Sigmoid colon (tissue), 7 donors: ENCODE measurements around the gene FYN. TPM values are rescaled to one million over a fixed set of nuclear protein-coding genes. Genes with fewer than 3 reads are reported as not detected.

Experiments
- DNase-seq: peaks from one replicate; pipeline ENCODE4 v3.0.0-alpha.2; 2019
- H3K27ac ChIP-seq, 4 donors: fragments of 200-600 bp; sonication (generic); one replicate each; pipeline ENCODE4 v1.5.1; 2016 to 2019; ENCODE audit warnings: mild to moderate bottlenecking in 1 of 4
- H3K27me3 ChIP-seq, 3 donors: fragments of 200-600 bp; sonication (generic); one replicate each; pipeline ENCODE4 v1.5.1; 2019; ENCODE audit warnings: mild to moderate bottlenecking in 1 of 3
- H3K36me3 ChIP-seq, 4 donors: fragments of 200-600 bp; sonication (generic); one replicate each; pipeline ENCODE4 v1.5.1; 2016 to 2019
- H3K4me1 ChIP-seq, 4 donors: fragments of 200-600 bp; sonication (generic); one replicate each; pipeline ENCODE4 v1.5.1; 2017 to 2019
- H3K4me3 ChIP-seq, 4 donors: fragments of 200-600 bp; sonication (generic); one replicate each; pipeline ENCODE4 v1.5.1; 2017 to 2019; ENCODE audit warnings: mild to moderate bottlenecking in 2 of 4, moderate library complexity in 1 of 4
- H3K9me3 ChIP-seq, 4 donors: fragments of 200-600 bp in 3 of 4; sonication (generic) in 3 of 4; one replicate each; pipeline versions ENCODE4 v1.5.1 to v1.6.1; 2013 to 2019
- CTCF ChIP-seq, 4 experiments: fragments of 450-650 bp in 3 of 4; fragments of 200-600 bp in 1 of 4; IDR thresholded peaks; one replicate each; pipeline ENCODE4 v1.5.1; 2016 to 2019; ENCODE audit warnings: antibody characterized with exemption in 4 of 4, mild to moderate bottlenecking in 3 of 4, moderate library complexity in 2 of 4
- EP300 ChIP-seq, 4 donors: sonication (generic); formaldehyde crosslinking; IDR thresholded peaks; one replicate each; pipeline ENCODE4 v1.6.1; 2017; ENCODE audit warnings: antibody characterized with exemption in 4 of 4
- POLR2A ChIP-seq, 2 donors: fragments of 450-650 bp; IDR thresholded peaks; one replicate each; pipeline ENCODE4 v1.6.1; 2016; ENCODE audit warnings: antibody characterized with exemption in 2 of 2, mild to moderate bottlenecking in 2 of 2, moderate library complexity in 2 of 2
- POLR2AphosphoS5 ChIP-seq, 4 donors: sonication (generic); formaldehyde crosslinking; IDR thresholded peaks; one replicate each; pipeline ENCODE4 v1.6.1; 2017; ENCODE audit warnings: antibody characterized with exemption in 4 of 4
- WGBS, 2 donors: extraction: QIAGEN DNeasy Blood & Tissue Kit; methylation state at CpG; one replicate each; pipeline ENCODE4 v1.1.7; 2013; 5-methylcytosine and 5-hydroxymethylcytosine counted together
- intact Hi-C: fragments of 100-400 bp; cut with DNase I; formaldehyde crosslinking; loops from one replicate; pipeline ENCODE4 v1.15.1; 2023
- polyA plus RNA-seq, 3 donors: library from polyadenylated mRNA; stranded (reverse); fragments of 200-250 nt; gene quantifications; one replicate each; pipeline ENCODE4 v1.2.3, GENCODE V29; 2013
- total RNA-seq, 4 donors: library from RNA; depleted of rRNA; stranded (reverse); fragments of >200 nt; gene quantifications; one replicate each; pipeline ENCODE4 v1.1.0, GENCODE V29; 2016
- donor health status: healthy with polysubstance abuse.
- donor health status: Bipolar disorder and iron deficiency.
- donor health status: healthy.

The FYN gene
- total and polyA plus RNA-seq, 7 donors, result 2.3 to 81.4 (median 56.9) TPM

DNA sequence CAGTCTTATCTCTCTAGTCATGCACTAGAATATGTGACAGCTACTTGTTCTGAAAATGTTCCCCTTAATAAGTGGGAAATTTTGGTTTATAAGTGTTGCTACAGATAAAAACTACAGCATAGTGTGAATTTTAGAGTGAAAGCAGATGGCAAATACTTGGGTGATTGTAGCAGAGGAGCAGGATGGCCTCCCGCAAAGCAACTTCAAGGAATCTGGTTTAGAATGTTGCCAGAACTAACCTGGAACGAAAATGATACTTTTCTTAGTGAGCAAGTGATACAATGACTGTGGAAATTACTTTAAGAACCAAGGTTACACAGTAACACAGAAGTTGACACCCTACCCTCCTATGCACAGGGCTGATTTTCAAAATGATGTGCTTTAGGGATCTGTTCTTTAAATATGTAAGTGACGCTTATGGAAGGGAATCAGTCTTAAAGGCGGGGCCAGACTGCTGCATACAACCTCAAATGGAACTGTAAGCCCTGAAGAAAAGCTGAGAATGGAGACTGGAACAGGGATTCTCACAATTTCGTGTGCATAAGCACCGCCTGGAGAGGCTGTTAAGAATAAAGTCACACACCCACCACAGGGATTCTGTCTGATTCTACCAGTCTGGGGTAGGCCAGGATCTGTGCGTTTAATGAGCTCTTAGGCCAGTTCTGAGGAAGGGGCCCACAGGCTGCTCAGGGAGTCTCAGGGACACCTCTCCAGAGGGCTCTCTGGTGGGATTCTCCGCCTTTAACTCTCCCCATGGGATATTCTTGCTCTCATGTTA is 97.9 kb downstream of the FYN start:
- intact Hi-C loops, result no loop called here
- 82 to 91% methylated on average over 8 of the region's 8 CpGs for WGBS, 2 donors
- no peak overlapping the region for H3K4me3 ChIP-seq

DNA sequence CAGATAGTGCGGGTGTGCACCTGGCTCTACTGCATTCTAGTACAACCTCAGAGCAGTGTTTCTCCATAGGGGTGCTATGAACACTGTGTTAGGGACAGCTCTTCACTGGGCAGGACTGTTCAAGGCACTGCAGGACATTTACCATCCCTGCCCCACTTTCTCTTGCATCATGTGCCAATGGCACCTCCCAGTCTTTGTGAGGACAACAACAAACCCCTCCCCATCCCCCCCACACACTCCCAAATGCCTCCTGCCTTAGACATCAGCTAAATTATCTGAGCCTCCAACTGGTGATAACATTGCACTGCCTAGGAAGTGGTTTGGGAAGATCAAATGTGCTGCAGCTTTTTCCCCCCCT is 98.9 kb downstream of the FYN start:
- Histone ChIP-seq H3K27ac (no peak overlapping the region), H3K9me3 (no peaks in the 10 kb centered on the region), H3K36me3 (no peaks in the 10 kb centered on the region), H3K4me1 (peaks cover 0 to 36% (median 8%) of the 10 kb centered on the region in 4 donors), H3K27me3 (no peaks in the 10 kb centered on the region), H3K4me3 (no peak overlapping the region)
- WGBS, 2 donors, result 69 to 98% methylated on average over 1 of the region's 1 CpG
- intact Hi-C loops, result no loop called here
- DNase-seq, result no peak
- TF ChIP-seq POLR2AphosphoS5 (IDR thresholded peaks at IDR 0.05), result no peak
- TF ChIP-seq EP300 (IDR thresholded peaks at IDR 0.05), result no peak
- no peak for TF ChIP-seq CTCF (IDR thresholded peaks at IDR 0.05)
- no peak for TF ChIP-seq POLR2A (IDR thresholded peaks at IDR 0.05)

More for the DNA sequence above, 97.9 kb downstream of the FYN start:
- no peaks in the 10 kb centered on the region for H3K36me3 ChIP-seq
- no peaks in the 10 kb centered on the region for H3K9me3 ChIP-seq
- no peak for DNase-seq
- TF ChIP-seq EP300 (IDR thresholded peaks at IDR 0.05), result no peak
- TF ChIP-seq CTCF (IDR thresholded peaks at IDR 0.05), result no peak
- TF ChIP-seq POLR2AphosphoS5 (IDR thresholded peaks at IDR 0.05), result no peak
- TF ChIP-seq POLR2A (IDR thresholded peaks at IDR 0.05), result no peak
- peak overlapping the region in 1 of 4 donors; percentile 25 for H3K27ac ChIP-seq
- no peaks in the 10 kb centered on the region for H3K27me3 ChIP-seq
- peaks cover 0 to 40% (median 8%) of the 10 kb centered on the region in 4 donors for H3K4me1 ChIP-seq

GRCh38 chr6:111773501-111774345 is 99.5 kb downstream of the FYN start:
- no peak for DNase-seq
- no peak for TF ChIP-seq POLR2AphosphoS5 (IDR thresholded peaks at IDR 0.05)
- no peak for TF ChIP-seq EP300 (IDR thresholded peaks at IDR 0.05)
- TF ChIP-seq POLR2A (IDR thresholded peaks at IDR 0.05), result no peak
- TF ChIP-seq CTCF (IDR thresholded peaks at IDR 0.05), result no peak
- peak overlapping the region in 1 of 4 donors; percentile 36 for H3K27ac ChIP-seq
- intact Hi-C loops, result no loop called here
- no peaks in the 10 kb centered on the region for H3K9me3 ChIP-seq
- no peak overlapping the region for H3K4me3 ChIP-seq
- no peaks in the 10 kb centered on the region for H3K27me3 ChIP-seq
- WGBS, 2 donors, result 82 to 87% methylated on average over 5 of the region's 7 CpGs
- H3K4me1 ChIP-seq, result peaks cover 0 to 40% (median 8%) of the 10 kb centered on the region in 4 donors
- no peaks in the 10 kb centered on the region for H3K36me3 ChIP-seq

DNA sequence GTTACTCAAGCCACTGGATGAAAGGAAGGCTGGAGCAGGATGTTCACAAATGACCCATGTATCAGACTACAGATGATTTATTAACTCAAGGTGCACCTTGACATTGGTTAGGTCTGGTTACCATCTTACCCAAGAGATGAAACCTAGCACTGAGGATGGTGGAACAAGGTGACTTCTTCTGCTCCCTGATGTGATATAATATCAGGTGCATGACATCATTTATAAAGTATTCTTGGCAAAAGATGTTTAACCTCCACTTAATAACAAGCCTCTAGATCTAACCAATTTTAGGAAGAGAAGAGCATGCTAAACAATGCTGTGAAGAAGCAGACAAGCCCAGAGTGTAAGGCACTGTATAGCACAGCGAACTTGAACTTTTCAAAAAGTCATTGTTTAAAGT is 100.9 kb downstream of the FYN start:
- Histone ChIP-seq H3K9me3 (no peaks in the 10 kb centered on the region), H3K27ac (no peak overlapping the region), H3K36me3 (no peaks in the 10 kb centered on the region), H3K4me1 (peaks cover 0 to 43% (median 5%) of the 10 kb centered on the region in 4 donors), H3K27me3 (no peaks in the 10 kb centered on the region), H3K4me3 (no peak overlapping the region)
- 91% methylated on average over 1 of the region's 1 CpG for WGBS, 2 donors
- intact Hi-C loops, result no loop called here
- no peak for TF ChIP-seq POLR2AphosphoS5 (IDR thresholded peaks at IDR 0.05)
- no peak for DNase-seq

GRCh38 chr6:111771629-111772028 is 101.6 kb downstream of the FYN start:
- no peak for TF ChIP-seq CTCF (IDR thresholded peaks at IDR 0.05)
- no peak for TF ChIP-seq POLR2A (IDR thresholded peaks at IDR 0.05)
- TF ChIP-seq POLR2AphosphoS5 (IDR thresholded peaks at IDR 0.05), result no peak
- TF ChIP-seq EP300 (IDR thresholded peaks at IDR 0.05), result no peak
- Histone ChIP-seq H3K4me1 (peaks cover 0 to 41% (median 5%) of the 10 kb centered on the region in 4 donors), H3K9me3 (no peaks in the 10 kb centered on the region), H3K36me3 (no peaks in the 10 kb centered on the region), H3K27me3 (no peaks in the 10 kb centered on the region), H3K27ac (no peak overlapping the region), H3K4me3 (no peak overlapping the region)
- no peak for DNase-seq
- intact Hi-C loops, result no loop called here
- 95 to 96% methylated on average over 5 of the region's 5 CpGs for WGBS, 2 donors
